Measurements from ENCODE around the gene ATP6V0D1.

- TF ChIP-seq, protein P1, sequence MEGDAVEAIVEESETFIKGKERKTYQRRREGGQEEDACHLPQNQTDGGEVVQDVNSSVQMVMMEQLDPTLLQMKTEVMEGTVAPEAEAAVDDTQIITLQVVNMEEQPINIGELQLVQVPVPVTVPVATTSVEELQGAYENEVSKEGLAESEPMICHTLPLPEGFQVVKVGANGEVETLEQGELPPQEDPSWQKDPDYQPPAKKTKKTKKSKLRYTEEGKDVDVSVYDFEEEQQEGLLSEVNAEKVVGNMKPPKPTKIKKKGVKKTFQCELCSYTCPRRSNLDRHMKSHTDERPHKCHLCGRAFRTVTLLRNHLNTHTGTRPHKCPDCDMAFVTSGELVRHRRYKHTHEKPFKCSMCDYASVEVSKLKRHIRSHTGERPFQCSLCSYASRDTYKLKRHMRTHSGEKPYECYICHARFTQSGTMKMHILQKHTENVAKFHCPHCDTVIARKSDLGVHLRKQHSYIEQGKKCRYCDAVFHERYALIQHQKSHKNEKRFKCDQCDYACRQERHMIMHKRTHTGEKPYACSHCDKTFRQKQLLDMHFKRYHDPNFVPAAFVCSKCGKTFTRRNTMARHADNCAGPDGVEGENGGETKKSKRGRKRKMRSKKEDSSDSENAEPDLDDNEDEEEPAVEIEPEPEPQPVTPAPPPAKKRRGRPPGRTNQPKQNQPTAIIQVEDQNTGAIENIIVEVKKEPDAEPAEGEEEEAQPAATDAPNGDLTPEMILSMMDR (IDR thresholded peaks at IDR 0.05; ENCODE audit: low read depth, low read length) = no peak
- no peak for TF ChIP-seq POLR2A (IDR thresholded peaks at IDR 0.05; ENCODE audit: extremely low read depth, insufficient read length)
- TF ChIP-seq, protein P2, sequence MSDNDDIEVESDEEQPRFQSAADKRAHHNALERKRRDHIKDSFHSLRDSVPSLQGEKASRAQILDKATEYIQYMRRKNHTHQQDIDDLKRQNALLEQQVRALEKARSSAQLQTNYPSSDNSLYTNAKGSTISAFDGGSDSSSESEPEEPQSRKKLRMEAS (IDR thresholded peaks at IDR 0.05; ENCODE audit: low read depth, low read length) = no peak
These were observed 90.0 kb downstream of the ATP6V0D1 start for GRCh38 chr16:67390816-67391423.

Measured in NB4 (cell line).